Mucosa of descending colon (tissue), 3 donors: Measurements from ENCODE around the gene CDC6. TPM values are rescaled to one million over a fixed set of nuclear protein-coding genes. Genes with fewer than 3 reads are reported as not detected.
A peak's percentile ranks its signal among the peaks of the same experiment; 100 is the strongest.

ENCODE experiments used
- ATAC-seq: fragments of 200-7000 bp; cut with Tn5 transposase; one replicate; pipeline ENCODE4 v1.9.1; 2020; ENCODE audit warnings: mild to moderate bottlenecking, moderate library complexity
- DNase-seq, 3 donors: peaks; one replicate each; pipeline ENCODE4 v3.0.0-alpha.2; 2020
- H3K36me3 ChIP-seq: fragments of 200-600 bp; one replicate; pipeline ENCODE4 v1.8.0; 2021; ENCODE audit warnings: low read depth, mild to moderate bottlenecking
- H3K4me1 ChIP-seq: fragments of 200-600 bp; one replicate; pipeline ENCODE4 v1.8.0; 2021; ENCODE audit warnings: low read depth, mild to moderate bottlenecking
- H3K4me3 ChIP-seq: fragments of 200-600 bp; one replicate; pipeline ENCODE4 v1.8.0; 2021; ENCODE audit warnings: mild to moderate bottlenecking
- H3K9me3 ChIP-seq: fragments of 200-600 bp; one replicate; pipeline ENCODE4 v1.8.0; 2021; ENCODE audit warnings: mild to moderate bottlenecking
- CTCF ChIP-seq: fragments of 200-600 bp; IDR thresholded peaks from one replicate; pipeline ENCODE4 v1.8.0; 2022; ENCODE audit warnings: antibody characterized with exemption, mild to moderate bottlenecking
- intact Hi-C, 2 donors: fragments of 100-400 bp; cut with DNase I in 1 of 2; cut with micrococcal nuclease in 1 of 2; formaldehyde crosslinking; loops; one replicate each; pipeline versions ENCODE4 v1.11.0 to v1.11.1; 2022; cut with DNase I, micrococcal nuclease
- total RNA-seq, 3 donors: library from RNA; stranded (reverse); fragmentation: NEBNext Ultra II Directional in 2 of 3; extraction: Animal tissue kit (Norgen Biotek cat#: 25700) in 2 of 3; gene quantifications; one replicate each; pipeline versions ENCODE4 v1.2.1 to v1.2.4, GENCODE V29; 2021 to 2023
- donor health status: DM: no; HTN: no; CAD: no; lungs with moderate emphysema.
- donor health status: DM: no; HTN: no; CAD: no.
- donor health status: DM: no; HTN: yes; CAD: no.

The CDC6 gene
- total RNA-seq, 3 donors from 2014 or later = 4.0 to 14.9 (median 7.4) TPM

- ATAC-seq (peak; percentile 4), DNase-seq (no peak)
- TF ChIP-seq CTCF = no peak
- H3K36me3 ChIP-seq = no peaks in the 10 kb centered on the region
- intact Hi-C loops = no loop called here
- no peak overlapping the region for H3K4me3 ChIP-seq
- H3K4me1 ChIP-seq = peaks cover 54% of the 10 kb centered on the region
- H3K9me3 ChIP-seq = no peaks in the 10 kb centered on the region
These were observed 46.2 kb downstream of the CDC6 start for GRCh38 chr17:40333781-40334448.

GRCh38 chr17:40335620-40336019 is 47.9 kb downstream of the CDC6 start:
- DNase-seq = no peak
- peaks cover 51% of the 10 kb centered on the region for H3K4me1 ChIP-seq
- no peaks in the 10 kb centered on the region for H3K36me3 ChIP-seq
- H3K4me3 ChIP-seq = no peak overlapping the region
- no peak for ATAC-seq
- H3K9me3 ChIP-seq = no peaks in the 10 kb centered on the region
- no peak for TF ChIP-seq CTCF
- intact Hi-C loops = no loop called here

DNA sequence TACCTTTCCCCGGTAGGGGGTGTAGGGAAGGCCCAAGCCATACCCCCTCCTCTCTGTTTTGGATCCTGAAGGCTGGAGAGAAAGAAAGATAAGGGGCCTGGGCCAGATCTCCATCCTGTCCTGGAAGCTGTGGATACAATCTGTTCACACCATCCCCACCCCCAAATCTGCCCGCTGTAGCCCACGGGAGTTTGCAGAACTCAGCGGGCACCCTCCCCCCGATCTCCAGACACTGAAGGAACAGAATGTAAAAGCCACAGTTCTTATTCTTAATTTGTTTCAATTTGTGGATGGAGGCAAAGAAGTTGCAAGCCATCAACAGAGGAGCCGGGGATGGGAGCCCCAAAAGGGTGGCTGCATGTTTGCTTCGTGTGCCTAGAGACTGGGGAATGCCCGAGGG is 49.7 kb downstream of the CDC6 start:
- no peak for ATAC-seq
- H3K4me1 ChIP-seq = peaks cover 43% of the 10 kb centered on the region
- intact Hi-C loops = no loop called here
- no peak for DNase-seq
- no peaks in the 10 kb centered on the region for H3K36me3 ChIP-seq
- no peak overlapping the region for H3K4me3 ChIP-seq
- TF ChIP-seq CTCF = no peak
- H3K9me3 ChIP-seq = no peaks in the 10 kb centered on the region

GRCh38 chr17:40338058-40338457 is 50.4 kb downstream of the CDC6 start:
- H3K36me3 ChIP-seq = no peaks in the 10 kb centered on the region
- H3K4me3 ChIP-seq = no peak overlapping the region
- intact Hi-C loops = no loop called here
- no peaks in the 10 kb centered on the region for H3K9me3 ChIP-seq
- no peak for ATAC-seq
- TF ChIP-seq CTCF = no peak
- no peak for DNase-seq
- peaks cover 40% of the 10 kb centered on the region for H3K4me1 ChIP-seq

DNA sequence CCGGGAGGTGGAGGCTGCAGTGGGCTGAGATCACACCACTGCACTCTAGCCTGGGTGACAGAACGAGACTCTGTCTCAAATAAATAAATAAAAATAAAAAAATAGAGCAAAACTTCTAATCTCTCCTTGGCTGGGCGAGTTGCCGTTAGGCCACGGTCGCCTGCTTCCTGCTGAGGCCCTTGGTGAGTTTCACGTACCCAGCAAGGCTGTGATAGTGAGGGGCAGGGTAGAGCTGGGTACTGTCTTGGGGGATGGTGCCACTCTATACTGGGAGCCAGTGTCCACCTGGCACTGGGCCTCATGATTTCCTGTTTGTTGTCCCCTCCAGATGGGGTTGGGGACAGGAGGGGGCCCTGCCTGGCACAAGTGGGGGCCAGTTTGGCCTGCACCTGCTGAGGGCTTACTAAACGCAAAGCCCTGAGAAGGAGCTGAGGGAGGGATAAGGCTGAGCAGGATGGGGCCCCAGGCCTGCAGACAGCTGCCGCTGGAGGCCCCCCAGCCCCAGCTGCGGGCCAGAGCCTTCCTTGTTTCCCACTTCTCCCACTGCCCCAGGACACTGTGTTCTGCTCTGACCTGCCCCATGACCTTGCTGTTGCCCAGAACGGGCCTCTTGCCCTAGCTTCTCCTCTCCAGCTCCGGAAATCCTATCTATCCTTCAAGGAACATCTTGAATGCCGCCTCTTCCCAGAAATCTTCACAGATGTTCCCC is 51.4 kb downstream of the CDC6 start:
- H3K4me1 ChIP-seq = peaks cover 41% of the 10 kb centered on the region
- TF ChIP-seq CTCF = no peak
- no peaks in the 10 kb centered on the region for H3K9me3 ChIP-seq
- H3K36me3 ChIP-seq = no peaks in the 10 kb centered on the region
- ATAC-seq (no peak), DNase-seq (peak in 1 of 3 donors; percentile 30)
- no peak overlapping the region for H3K4me3 ChIP-seq
- intact Hi-C loops = no loop called here
